Peyer's patch (tissue), 4 donors: ENCODE data around the gene ARHGAP30.

Source experiments
- CTCF ChIP-seq, 6 experiments: fragments of 450-650 bp in 4 of 6; fragments of 200-600 bp in 2 of 6; sonication (generic) in 1 of 6; IDR thresholded peaks; one replicate each; pipeline ENCODE4 v1.5.1; 2017 to 2019; ENCODE audit warnings: antibody characterized with exemption in 6 of 6, mild to moderate bottlenecking in 3 of 6, moderate library complexity in 1 of 6
- POLR2A ChIP-seq, 2 donors: fragments of 450-650 bp; IDR thresholded peaks; one replicate each; pipeline ENCODE4 v1.5.1; 2017; ENCODE audit warnings: antibody characterized with exemption in 2 of 2, mild to moderate bottlenecking in 2 of 2, moderate library complexity in 2 of 2

DNA sequence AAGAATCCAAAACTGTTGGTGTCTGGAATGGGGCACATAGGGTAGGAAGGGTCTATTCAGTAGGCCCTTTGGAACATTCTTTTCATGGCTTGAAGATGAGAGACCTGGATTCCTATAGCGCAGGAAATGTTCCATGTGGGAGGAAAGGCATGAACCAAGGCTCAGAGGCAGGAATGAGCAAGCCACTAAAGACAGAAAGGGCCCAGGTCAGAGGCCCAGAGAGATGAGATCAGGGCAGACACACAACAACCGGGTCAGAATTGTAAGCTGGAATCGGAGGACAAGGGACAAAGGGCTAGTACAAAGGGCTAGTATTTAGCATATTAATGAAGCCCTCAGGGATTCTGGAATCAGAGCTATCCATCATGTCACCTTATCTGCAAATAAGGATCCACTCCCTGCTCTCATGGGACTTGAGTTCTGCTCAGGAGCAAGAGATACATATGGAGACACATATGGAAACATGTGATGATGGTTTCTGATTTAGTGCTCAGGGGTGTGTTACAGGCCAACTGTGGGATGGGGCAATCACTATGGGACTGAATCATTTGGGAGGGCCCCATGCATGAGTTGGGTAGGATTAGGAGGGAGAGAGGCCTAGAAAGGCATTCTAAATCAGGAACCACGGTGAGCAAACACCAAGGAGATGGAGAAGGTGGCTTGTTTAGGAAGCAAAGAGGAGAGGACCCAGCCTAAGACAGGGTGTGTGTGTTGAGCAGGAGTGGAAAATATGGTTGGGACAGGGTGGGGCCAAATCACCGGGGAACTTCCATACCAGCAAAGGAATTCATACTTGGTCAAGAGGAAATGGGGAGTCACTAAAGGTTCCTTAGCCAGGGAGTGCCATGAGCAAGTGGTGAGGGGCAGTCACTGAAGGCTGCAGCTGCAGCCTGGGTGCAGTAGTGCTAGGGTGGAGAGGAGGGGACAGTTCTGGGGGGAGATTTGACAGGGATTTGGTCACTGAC lies 11.0 kb upstream of the ARHGAP30 start:
- TF ChIP-seq CTCF (IDR thresholded peaks at IDR 0.05) (no peak), POLR2A (IDR thresholded peaks at IDR 0.05) (no peak)
